ENCODE measurements around the gene SNN. TPM values are rescaled to one million over a fixed set of nuclear protein-coding genes. Genes with fewer than 3 reads are reported as not detected.

The SNN gene
- total RNA-seq, 3 donors from 2014 or later, result 16.4 to 68.3 (median 18.7) TPM

- H3K4me1 ChIP-seq, result no peaks in the 10 kb centered on the region
- DNase-seq (ENCODE audit: low spot score in 2 of 2), result no peak
- TF ChIP-seq CTCF (IDR thresholded peaks at IDR 0.05) (no peak), POLR2AphosphoS5 (IDR thresholded peaks at IDR 0.05) (no peak), POLR2A (IDR thresholded peaks at IDR 0.05) (no peak)
- H3K27me3 ChIP-seq, result no peaks in the 10 kb centered on the region
- no peak overlapping the region for H3K27ac ChIP-seq
- intact Hi-C loops (cut with DNase I; ENCODE audit: low total_unique reads), result no loop called here
- H3K4me3 ChIP-seq, result no peak overlapping the region
- H3K9me3 ChIP-seq, result no peaks in the 10 kb centered on the region
- no peaks in the 10 kb centered on the region for H3K36me3 ChIP-seq
Observed at GRCh38 chr16:11708421-11708820, 40.2 kb downstream of the SNN start.

- Histone ChIP-seq H3K4me1 (no peaks in the 10 kb centered on the region), H3K36me3 (no peaks in the 10 kb centered on the region), H3K27me3 (no peaks in the 10 kb centered on the region), H3K27ac (no peak overlapping the region), H3K9me3 (no peaks in the 10 kb centered on the region), H3K4me3 (no peak overlapping the region)
- TF ChIP-seq POLR2A (IDR thresholded peaks at IDR 0.05) (no peak), POLR2AphosphoS5 (IDR thresholded peaks at IDR 0.05) (no peak), CTCF (IDR thresholded peaks at IDR 0.05) (no peak)
- no peak for DNase-seq (ENCODE audit: low spot score in 2 of 2)
- intact Hi-C loops (cut with DNase I; ENCODE audit: low total_unique reads), result no loop called here
Observed at GRCh38 chr16:11711662-11712061, 43.4 kb downstream of the SNN start.

- Histone ChIP-seq H3K4me3 (no peak overlapping the region), H3K27ac (no peak overlapping the region), H3K36me3 (no peaks in the 10 kb centered on the region), H3K4me1 (no peaks in the 10 kb centered on the region), H3K9me3 (no peaks in the 10 kb centered on the region), H3K27me3 (no peaks in the 10 kb centered on the region)
- TF ChIP-seq POLR2A (IDR thresholded peaks at IDR 0.05) (no peak), POLR2AphosphoS5 (IDR thresholded peaks at IDR 0.05) (no peak), CTCF (IDR thresholded peaks at IDR 0.05) (no peak)
- intact Hi-C loops (cut with DNase I; ENCODE audit: low total_unique reads), result no loop called here
- DNase-seq (ENCODE audit: low spot score in 2 of 2), result no peak
Observed at GRCh38 chr16:11712122-11712521, 43.9 kb downstream of the SNN start.

- DNase-seq (ENCODE audit: low spot score in 2 of 2), result no peak
- no peaks in the 10 kb centered on the region for H3K36me3 ChIP-seq
Observed at GRCh38 chr16:11715246-11715947, 47.1 kb downstream of the SNN start.

More at GRCh38 chr16:11715246-11715947, 47.1 kb downstream of the SNN start:
- H3K27ac ChIP-seq, result no peak overlapping the region
- no peaks in the 10 kb centered on the region for H3K27me3 ChIP-seq
- TF ChIP-seq POLR2AphosphoS5 (IDR thresholded peaks at IDR 0.05) (no peak), POLR2A (IDR thresholded peaks at IDR 0.05) (no peak), CTCF (IDR thresholded peaks at IDR 0.05) (no peak)
- no peaks in the 10 kb centered on the region for H3K4me1 ChIP-seq
- intact Hi-C loops (cut with DNase I; ENCODE audit: low total_unique reads), result no loop called here
- H3K9me3 ChIP-seq, result no peaks in the 10 kb centered on the region
- H3K4me3 ChIP-seq, result no peak overlapping the region

All from breast epithelium (tissue), 4 donors.